ENCODE data around the gene DTNBP1. TPM values are rescaled to one million over a fixed set of nuclear protein-coding genes. Genes with fewer than 3 reads are reported as not detected.

Gene DTNBP1
- total and polyA plus RNA-seq, 2 of the 13 experiments (the other 11 are each of a cell fraction or from before 2014, with no cell fraction given): 6.6 to 19.1 TPM

DNA sequence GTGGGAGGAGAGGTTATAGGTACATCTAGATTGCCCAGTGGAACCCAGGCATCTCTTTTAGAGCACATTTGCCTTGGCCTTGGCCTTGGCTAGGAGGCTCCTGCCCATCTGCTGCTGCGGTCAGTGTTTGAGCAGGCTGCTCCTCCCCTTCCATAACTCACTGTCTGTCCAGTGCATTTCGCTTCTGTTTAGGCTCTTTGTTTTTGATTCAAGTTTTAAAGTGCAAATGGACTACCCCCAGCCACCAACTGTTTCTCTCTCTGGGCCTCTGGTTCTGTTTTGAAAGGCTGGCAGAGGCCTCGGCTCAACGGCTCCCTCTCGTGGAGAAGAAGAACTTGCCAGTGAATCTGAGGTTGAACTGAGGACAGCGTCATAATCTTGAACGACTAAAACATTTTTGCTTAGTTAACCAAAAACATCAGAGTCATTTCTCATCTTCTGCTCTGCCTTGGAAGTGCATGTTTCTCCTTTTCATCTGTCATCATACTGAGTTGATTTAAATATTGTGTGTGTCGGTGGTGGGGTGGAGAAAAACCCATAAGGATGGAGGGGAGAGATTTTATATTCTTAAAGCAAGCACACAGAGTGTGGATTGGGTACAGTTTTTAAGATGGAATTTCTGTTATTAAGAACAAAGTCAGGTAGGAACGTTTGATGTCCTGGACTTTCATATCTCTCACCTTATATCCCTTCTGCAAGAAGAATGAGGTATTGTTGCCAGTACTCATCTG lies 171.4 kb downstream of the DTNBP1 start (continued):
- TF ChIP-seq SRSF1 (optimal IDR thresholded peaks at IDR 0.05; ENCODE audit: low read depth, low read length): no peak
- no peak for TF ChIP-seq RFX5 (IDR thresholded peaks at IDR 0.05; ENCODE audit: low read depth, low read length)
- TF ChIP-seq, protein P1, sequence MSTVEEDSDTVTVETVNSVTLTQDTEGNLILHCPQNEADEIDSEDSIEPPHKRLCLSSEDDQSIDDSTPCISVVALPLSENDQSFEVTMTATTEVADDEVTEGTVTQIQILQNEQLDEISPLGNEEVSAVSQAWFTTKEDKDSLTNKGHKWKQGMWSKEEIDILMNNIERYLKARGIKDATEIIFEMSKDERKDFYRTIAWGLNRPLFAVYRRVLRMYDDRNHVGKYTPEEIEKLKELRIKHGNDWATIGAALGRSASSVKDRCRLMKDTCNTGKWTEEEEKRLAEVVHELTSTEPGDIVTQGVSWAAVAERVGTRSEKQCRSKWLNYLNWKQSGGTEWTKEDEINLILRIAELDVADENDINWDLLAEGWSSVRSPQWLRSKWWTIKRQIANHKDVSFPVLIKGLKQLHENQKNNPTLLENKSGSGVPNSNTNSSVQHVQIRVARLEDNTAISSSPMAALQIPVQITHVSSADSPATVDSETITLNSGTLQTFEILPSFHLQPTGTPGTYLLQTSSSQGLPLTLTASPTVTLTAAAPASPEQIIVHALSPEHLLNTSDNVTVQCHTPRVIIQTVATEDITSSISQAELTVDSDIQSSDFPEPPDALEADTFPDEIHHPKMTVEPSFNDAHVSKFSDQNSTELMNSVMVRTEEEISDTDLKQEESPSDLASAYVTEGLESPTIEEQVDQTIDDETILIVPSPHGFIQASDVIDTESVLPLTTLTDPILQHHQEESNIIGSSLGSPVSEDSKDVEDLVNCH (CRISPR knock-in tag; IDR thresholded peaks at IDR 0.05): no peak
- no peak for TF ChIP-seq TOE1 (CRISPR knock-in tag; IDR thresholded peaks at IDR 0.05)
- no peak for TF ChIP-seq SETDB1 (CRISPR knock-in tag; IDR thresholded peaks at IDR 0.05; ENCODE audit: borderline replicate concordance)
- TF ChIP-seq, protein P2, sequence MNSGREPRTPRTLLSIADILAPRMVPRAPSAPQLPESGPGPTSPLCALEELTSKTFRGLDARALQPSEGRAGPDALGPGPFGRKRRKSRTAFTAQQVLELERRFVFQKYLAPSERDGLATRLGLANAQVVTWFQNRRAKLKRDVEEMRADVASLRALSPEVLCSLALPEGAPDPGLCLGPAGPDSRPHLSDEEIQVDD (CRISPR knock-in tag; IDR thresholded peaks at IDR 0.05; ENCODE audit: borderline replicate concordance): no peak
- TF ChIP-seq, protein P3, sequence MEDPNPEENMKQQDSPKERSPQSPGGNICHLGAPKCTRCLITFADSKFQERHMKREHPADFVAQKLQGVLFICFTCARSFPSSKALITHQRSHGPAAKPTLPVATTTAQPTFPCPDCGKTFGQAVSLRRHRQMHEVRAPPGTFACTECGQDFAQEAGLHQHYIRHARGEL (CRISPR knock-in tag; IDR thresholded peaks at IDR 0.05): no peak
- no peak for TF ChIP-seq DR1 (CRISPR knock-in tag; IDR thresholded peaks at IDR 0.05)
- TF ChIP-seq, protein P4, sequence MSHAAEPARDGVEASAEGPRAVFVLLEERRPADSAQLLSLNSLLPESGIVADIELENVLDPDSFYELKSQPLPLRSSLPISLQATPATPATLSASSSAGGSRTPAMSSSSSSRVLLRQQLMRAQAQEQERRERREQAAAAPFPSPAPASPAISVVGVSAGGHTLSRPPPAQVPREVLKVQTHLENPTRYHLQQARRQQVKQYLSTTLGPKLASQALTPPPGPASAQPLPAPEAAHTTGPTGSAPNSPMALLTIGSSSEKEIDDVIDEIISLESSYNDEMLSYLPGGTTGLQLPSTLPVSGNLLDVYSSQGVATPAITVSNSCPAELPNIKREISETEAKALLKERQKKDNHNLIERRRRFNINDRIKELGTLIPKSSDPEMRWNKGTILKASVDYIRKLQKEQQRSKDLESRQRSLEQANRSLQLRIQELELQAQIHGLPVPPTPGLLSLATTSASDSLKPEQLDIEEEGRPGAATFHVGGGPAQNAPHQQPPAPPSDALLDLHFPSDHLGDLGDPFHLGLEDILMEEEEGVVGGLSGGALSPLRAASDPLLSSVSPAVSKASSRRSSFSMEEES (CRISPR knock-in tag; IDR thresholded peaks at IDR 0.05): no peak
- TF ChIP-seq RAD51 (IDR thresholded peaks at IDR 0.05; ENCODE audit: borderline replicate concordance): no peak
- no peak for TF ChIP-seq POLR2G (IDR thresholded peaks at IDR 0.05; ENCODE audit: low read depth, low read length)
- TF ChIP-seq, protein P5, sequence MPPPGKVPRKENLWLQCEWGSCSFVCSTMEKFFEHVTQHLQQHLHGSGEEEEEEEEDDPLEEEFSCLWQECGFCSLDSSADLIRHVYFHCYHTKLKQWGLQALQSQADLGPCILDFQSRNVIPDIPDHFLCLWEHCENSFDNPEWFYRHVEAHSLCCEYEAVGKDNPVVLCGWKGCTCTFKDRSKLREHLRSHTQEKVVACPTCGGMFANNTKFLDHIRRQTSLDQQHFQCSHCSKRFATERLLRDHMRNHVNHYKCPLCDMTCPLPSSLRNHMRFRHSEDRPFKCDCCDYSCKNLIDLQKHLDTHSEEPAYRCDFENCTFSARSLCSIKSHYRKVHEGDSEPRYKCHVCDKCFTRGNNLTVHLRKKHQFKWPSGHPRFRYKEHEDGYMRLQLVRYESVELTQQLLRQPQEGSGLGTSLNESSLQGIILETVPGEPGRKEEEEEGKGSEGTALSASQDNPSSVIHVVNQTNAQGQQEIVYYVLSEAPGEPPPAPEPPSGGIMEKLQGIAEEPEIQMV (CRISPR knock-in tag; IDR thresholded peaks at IDR 0.05; ENCODE audit: low read depth): no peak
- TF ChIP-seq ZNF616 (CRISPR knock-in tag; IDR thresholded peaks at IDR 0.05; ENCODE audit: low read depth): no peak
- no peak for TF ChIP-seq AKAP8 (CRISPR knock-in tag; IDR thresholded peaks at IDR 0.05)
- TF ChIP-seq ZSCAN9 (CRISPR knock-in tag; IDR thresholded peaks at IDR 0.05; ENCODE audit: borderline replicate concordance): no peak
- no peak; the same call in 1 of the 2 replicates for TF ChIP-seq MZF1 (CRISPR knock-in tag; IDR thresholded peaks at IDR 0.05; ENCODE audit: borderline replicate concordance)
- TF ChIP-seq, protein P6, sequence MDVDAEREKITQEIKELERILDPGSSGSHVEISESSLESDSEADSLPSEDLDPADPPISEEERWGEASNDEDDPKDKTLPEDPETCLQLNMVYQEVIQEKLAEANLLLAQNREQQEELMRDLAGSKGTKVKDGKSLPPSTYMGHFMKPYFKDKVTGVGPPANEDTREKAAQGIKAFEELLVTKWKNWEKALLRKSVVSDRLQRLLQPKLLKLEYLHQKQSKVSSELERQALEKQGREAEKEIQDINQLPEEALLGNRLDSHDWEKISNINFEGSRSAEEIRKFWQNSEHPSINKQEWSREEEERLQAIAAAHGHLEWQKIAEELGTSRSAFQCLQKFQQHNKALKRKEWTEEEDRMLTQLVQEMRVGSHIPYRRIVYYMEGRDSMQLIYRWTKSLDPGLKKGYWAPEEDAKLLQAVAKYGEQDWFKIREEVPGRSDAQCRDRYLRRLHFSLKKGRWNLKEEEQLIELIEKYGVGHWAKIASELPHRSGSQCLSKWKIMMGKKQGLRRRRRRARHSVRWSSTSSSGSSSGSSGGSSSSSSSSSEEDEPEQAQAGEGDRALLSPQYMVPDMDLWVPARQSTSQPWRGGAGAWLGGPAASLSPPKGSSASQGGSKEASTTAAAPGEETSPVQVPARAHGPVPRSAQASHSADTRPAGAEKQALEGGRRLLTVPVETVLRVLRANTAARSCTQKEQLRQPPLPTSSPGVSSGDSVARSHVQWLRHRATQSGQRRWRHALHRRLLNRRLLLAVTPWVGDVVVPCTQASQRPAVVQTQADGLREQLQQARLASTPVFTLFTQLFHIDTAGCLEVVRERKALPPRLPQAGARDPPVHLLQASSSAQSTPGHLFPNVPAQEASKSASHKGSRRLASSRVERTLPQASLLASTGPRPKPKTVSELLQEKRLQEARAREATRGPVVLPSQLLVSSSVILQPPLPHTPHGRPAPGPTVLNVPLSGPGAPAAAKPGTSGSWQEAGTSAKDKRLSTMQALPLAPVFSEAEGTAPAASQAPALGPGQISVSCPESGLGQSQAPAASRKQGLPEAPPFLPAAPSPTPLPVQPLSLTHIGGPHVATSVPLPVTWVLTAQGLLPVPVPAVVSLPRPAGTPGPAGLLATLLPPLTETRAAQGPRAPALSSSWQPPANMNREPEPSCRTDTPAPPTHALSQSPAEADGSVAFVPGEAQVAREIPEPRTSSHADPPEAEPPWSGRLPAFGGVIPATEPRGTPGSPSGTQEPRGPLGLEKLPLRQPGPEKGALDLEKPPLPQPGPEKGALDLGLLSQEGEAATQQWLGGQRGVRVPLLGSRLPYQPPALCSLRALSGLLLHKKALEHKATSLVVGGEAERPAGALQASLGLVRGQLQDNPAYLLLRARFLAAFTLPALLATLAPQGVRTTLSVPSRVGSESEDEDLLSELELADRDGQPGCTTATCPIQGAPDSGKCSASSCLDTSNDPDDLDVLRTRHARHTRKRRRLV (CRISPR knock-in tag; IDR thresholded peaks at IDR 0.05): no peak

Data from HepG2 (cell line).